GM12873 (cell line): ENCODE data around the gene CNDP2.

Source experiments
- TF ChIP-seq, protein P1 (sequence below): IDR thresholded peaks from 2 replicates; pipeline ENCODE4 v1.5.1; 2012; ENCODE audit warnings: low read depth, mild to moderate bottlenecking, moderate library complexity, low read length, control low read depth; ENCODE audit not compliant: insufficient read depth; ENCODE audit errors: missing control alignments

Gene CNDP2

DNA sequence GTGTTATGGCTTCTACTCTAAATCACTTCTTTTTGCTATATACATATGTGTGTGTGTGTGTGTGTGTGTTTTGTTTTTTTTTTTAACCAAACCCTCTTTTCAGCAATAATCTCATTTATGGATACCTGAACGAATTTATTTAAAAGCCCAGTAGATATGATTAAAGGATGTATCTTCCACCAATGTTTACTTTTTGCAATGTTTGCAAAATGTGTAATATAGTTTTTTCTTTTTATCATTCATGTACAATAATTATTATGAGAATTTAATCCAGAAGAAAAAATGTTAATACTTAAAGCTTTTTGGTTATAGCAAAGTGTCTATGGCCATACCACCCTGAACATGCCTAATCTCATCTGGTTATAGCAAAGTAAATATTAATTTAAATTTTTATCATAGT lies 1.6 kb upstream of the CNDP2 start:
- TF ChIP-seq, protein P1, sequence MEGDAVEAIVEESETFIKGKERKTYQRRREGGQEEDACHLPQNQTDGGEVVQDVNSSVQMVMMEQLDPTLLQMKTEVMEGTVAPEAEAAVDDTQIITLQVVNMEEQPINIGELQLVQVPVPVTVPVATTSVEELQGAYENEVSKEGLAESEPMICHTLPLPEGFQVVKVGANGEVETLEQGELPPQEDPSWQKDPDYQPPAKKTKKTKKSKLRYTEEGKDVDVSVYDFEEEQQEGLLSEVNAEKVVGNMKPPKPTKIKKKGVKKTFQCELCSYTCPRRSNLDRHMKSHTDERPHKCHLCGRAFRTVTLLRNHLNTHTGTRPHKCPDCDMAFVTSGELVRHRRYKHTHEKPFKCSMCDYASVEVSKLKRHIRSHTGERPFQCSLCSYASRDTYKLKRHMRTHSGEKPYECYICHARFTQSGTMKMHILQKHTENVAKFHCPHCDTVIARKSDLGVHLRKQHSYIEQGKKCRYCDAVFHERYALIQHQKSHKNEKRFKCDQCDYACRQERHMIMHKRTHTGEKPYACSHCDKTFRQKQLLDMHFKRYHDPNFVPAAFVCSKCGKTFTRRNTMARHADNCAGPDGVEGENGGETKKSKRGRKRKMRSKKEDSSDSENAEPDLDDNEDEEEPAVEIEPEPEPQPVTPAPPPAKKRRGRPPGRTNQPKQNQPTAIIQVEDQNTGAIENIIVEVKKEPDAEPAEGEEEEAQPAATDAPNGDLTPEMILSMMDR = no peak

DNA sequence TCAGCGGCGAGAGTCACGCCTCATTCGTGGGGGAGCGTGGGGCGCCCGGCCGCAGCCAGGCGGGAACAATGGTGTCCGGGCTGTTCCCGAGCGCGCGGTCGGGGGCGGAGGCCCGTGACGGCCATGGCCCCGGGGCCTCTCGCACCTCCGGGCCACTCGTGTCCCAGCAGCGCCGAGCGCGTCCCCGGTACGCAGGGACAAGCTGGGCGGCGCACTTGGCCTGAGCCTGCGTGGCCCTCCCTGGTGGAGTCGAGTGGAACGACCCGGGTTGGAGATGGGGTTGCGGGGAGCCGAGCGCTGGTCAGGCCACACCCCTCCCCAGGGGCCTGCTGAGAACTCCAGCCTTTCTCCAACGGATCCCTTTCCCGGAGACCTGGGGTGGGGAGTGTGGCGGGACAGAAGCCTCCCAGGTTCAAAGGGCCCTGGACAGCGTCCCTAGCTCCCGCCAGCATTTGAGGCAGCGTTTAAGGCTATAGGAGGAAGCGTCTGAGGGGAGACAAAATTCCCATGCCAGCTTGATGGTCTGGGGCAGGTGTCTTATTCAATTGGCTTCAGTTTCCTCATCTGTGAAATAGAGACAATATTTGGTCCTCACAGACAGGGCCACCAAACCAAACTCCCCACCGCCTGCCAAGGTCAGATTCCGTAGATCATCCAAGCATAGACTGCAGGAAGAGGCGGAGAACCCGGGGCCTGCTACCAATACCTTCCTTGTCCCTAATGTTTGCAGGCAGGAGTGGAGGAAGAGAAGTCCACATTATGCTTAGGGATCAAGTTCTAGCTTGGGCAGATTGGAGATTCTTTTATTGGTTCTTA lies 553 bp downstream of the CNDP2 start:
- TF ChIP-seq, protein P1 = peak; percentile 14

DNA sequence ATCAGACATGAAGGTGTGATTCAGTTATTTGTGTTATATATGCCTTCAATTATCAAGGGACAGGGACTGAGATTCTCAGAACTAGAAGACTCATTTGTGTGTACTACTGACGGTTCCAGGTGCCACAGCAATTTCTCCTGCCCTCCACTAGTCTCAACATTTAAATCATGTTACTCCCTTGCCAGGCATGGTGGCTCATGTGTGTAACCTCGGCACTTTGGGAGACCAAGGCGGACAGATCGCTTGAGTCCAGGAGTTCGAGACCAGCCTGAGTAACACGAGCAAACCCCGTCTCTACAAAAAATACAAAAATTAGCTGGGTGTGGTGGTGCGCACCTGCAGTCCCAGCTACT lies 1.1 kb downstream of the CNDP2 start:
- TF ChIP-seq, protein P1 = no peak

DNA sequence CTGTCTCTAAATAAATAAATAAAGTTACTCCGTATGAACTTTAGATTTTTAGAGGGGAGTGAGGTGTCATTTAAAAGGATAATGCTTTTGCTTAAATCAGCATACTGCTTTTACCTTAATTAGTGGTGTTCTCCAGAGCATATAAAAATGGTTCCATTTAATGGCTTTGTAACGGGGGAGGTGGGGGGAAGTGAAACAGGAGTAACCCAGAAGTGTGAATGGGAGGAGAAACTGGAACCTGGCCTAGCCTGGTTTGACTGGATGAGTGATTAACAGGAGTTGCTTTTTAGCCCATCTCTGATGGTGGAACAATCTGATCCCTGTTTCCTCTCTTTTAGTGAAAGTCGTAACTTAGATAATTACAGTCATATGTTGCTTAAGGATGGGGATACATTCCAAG lies 1.6 kb downstream of the CNDP2 start:
- TF ChIP-seq, protein P1 = no peak

DNA sequence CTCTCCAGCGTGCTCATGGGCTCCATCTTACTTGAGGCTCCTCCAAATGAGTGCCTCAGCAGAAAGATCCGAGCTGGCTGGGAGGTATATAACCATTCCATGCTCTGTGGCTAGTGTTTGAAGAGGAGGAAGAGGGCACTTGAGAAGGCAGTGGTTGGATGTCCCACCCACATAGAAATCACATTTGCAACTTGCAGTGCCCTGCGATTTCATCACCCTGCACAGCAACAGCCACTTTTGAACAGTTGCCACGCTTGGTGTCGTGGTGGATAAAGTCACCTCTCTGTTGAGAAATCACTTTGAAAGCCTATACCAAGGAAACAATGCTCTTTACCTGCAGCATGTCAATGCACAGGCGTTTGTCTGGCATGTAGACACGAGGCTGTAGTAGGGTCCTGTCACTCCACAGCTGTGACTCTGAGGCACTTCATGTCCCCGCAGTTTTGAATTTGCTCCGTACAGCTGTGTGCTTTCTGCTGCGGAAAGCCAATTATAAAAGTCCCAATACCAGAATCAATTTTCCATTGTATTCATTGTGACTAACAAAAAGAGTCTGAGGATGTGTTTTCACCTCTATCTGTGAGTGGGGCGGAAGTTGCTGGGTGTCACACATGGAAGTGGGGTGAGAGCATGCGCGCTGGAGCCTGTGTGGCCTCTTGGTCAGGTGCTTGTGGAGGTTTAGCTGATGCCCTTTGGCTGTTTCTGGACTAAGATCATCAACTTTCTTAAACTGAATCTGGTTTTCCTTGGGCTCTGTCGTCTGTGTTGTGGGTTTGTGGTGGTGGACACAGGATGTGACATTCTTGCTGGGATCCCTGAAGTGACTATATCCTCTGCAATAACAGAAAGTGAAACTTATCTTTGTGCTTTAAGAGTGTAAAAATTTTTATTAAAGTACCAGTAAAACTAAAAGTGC lies 2.8 kb downstream of the CNDP2 start:
- TF ChIP-seq, protein P1 = no peak

DNA sequence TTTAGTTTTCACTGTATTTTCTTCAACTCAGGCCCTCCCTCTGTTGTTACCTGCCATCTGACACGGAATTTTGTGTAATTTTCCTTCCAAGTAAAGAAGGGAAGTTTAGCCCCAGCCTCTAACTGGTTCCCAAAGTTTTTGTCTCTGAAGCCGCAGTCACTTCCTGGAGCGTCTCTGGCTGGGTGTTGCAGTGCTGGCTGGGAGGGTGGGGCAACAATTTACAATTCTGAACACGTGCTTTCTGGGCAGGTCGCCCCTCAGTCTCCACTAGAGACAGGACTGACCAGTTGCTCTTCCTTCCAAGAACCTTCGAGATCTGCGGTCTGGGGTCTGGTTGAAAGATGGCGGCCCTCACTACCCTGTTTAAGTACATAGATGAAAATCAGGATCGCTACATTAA lies 3.5 kb downstream of the CNDP2 start:
- TF ChIP-seq, protein P1 = no peak

DNA sequence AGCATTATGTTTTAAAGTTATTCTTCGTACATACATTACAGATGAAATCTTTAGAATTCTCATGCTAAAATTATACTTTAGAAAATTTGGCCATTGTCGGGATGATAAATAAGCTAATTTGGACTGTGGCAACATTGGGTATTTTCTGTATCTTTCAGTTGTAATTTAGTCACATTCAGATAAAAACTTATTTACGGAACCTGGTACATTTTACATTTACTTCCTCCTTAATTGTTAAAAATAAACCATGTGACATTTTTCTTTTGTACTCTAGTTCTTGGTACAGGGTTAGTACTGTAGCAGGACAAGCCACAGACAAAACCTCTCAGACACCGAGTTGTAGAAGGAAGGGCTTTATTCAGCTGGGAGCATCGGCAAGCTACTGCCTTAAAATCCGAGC lies 4.2 kb downstream of the CNDP2 start:
- TF ChIP-seq, protein P1 = no peak
